Measurements from ENCODE around the gene AMER3. TPM values are rescaled to one million over a fixed set of nuclear protein-coding genes. Genes with fewer than 3 reads are reported as not detected.

Gene AMER3
- polyA plus RNA-seq, 1 donor: 1.3 TPM

DNA sequence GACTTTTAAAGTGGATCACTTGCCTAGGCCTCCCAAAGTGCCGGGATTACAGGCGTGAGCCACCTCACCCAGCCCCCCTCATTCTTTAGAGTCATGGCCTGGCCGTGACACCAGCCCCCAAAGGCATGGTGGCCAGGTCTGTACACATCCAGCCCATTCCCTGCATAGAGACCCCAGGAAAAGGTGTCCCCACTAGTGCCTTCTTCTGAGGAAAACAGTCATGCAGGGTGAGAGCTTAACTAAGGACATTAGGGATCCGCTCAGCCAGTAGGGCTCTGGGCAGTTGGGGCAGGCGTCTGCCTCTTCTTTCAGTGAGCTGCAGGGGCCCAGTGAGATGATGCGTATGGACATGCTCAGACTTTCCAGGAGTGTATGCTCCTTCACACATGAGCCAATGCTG, 5.7 kb upstream of the AMER3 start:
- Histone ChIP-seq H3K27me3 (ENCODE audit: control insufficient read depth, insufficient read depth, low read length) (peaks cover 6% of the 10 kb centered on the region), H3K4me3 (ENCODE audit: low read length) (no peak overlapping the region), H3K9me3 (ENCODE audit: control insufficient read depth, low read depth, low read length) (peaks cover 4% of the 10 kb centered on the region), H3K27ac (ENCODE audit: low read length) (no peak overlapping the region), H3K36me3 (ENCODE audit: control insufficient read depth, insufficient read depth, low read length) (no peaks in the 10 kb centered on the region), H3K4me1 (ENCODE audit: control insufficient read depth, insufficient read depth, low read length) (no peaks in the 10 kb centered on the region)
- WGBS (ENCODE audit: insufficient coverage, low lambda C conversion rate): no CpG with 5 or more reads among the region's 6 CpGs
- DNase-seq: no peak

DNA sequence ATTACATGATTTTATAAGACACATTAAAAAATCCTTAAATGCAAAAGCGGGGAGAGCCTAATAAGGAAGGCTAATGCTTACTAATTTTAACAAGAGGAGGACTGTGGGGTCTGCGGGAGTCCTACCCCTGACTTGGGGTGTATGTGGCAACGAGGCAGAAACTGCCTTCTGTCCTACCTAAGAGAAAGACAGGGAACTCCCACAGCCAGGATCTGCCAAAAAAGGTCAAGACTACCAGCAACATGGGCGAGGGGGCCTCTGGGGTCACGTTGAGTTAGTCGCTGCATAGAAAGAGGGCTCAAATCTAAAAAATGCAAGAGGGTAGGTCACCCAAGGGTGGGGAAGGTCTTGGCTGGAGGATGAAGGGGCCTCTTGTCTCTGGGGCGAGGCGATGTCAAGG, 529 bp upstream of the AMER3 start:
- no peak for DNase-seq
- Histone ChIP-seq H3K36me3 (ENCODE audit: control insufficient read depth, insufficient read depth, low read length) (no peaks in the 10 kb centered on the region), H3K4me1 (ENCODE audit: control insufficient read depth, insufficient read depth, low read length) (peaks cover 3% of the 10 kb centered on the region), H3K27me3 (ENCODE audit: control insufficient read depth, insufficient read depth, low read length) (peaks cover 37% of the 10 kb centered on the region), H3K9me3 (ENCODE audit: control insufficient read depth, low read depth, low read length) (no peaks in the 10 kb centered on the region), H3K4me3 (ENCODE audit: low read length) (no peak overlapping the region), H3K27ac (ENCODE audit: low read length) (no peak overlapping the region)
- no CpG with 5 or more reads among the region's 8 CpGs for WGBS (ENCODE audit: insufficient coverage, low lambda C conversion rate)

DNA sequence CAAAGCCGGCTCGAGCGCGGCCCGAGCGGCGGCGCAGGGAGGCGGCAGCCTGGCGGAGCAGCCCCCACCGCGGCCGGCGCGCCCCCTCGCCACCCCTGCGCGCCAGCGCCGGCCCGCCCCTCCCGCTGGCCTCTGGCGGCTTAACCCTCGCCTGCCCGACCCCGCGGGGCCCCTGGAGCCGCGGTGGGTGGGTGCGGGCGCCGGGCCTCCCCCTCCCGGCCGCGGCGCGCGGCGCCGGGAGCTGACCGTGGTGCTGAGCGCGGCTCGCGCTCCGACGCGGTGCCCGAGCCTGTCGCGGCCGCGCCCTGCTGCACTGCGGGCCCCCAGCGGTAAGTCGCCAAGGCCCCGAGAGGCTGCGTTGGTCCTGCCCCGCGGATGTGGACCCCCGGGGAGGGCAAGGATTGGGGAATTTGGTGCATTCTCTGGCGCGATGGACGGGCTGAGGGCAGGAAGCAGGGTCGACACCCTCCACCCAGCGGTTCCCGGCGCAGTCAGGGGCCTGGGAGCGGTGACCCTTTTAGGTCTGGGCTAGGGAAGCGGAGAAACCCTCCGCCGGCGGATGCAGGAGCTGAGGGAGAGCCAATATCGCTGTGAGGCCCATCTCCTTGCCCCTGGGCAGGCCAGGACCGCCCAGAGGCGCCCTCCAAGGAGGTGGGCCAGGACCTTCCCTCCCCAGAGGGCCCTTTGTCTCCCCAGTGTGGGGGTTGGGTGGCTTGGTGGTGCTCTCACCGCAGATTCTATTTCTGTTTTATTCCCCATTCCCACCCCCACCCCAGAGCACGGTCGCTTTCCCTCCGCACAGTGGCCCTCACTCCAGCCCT, 923 bp downstream of the AMER3 start:
- Histone ChIP-seq H3K27ac (ENCODE audit: low read length) (peak overlapping the region; percentile 29), H3K4me1 (ENCODE audit: control insufficient read depth, insufficient read depth, low read length) (peaks cover 3% of the 10 kb centered on the region), H3K36me3 (ENCODE audit: control insufficient read depth, insufficient read depth, low read length) (no peaks in the 10 kb centered on the region), H3K27me3 (ENCODE audit: control insufficient read depth, insufficient read depth, low read length) (peaks cover 37% of the 10 kb centered on the region), H3K9me3 (ENCODE audit: control insufficient read depth, low read depth, low read length) (no peaks in the 10 kb centered on the region), H3K4me3 (ENCODE audit: low read length) (peak overlapping the region; percentile 38)
- WGBS (ENCODE audit: insufficient coverage, low lambda C conversion rate): no CpG with 5 or more reads among the region's 80 CpGs
- peak; percentile 19 to 62 for DNase-seq

DNA sequence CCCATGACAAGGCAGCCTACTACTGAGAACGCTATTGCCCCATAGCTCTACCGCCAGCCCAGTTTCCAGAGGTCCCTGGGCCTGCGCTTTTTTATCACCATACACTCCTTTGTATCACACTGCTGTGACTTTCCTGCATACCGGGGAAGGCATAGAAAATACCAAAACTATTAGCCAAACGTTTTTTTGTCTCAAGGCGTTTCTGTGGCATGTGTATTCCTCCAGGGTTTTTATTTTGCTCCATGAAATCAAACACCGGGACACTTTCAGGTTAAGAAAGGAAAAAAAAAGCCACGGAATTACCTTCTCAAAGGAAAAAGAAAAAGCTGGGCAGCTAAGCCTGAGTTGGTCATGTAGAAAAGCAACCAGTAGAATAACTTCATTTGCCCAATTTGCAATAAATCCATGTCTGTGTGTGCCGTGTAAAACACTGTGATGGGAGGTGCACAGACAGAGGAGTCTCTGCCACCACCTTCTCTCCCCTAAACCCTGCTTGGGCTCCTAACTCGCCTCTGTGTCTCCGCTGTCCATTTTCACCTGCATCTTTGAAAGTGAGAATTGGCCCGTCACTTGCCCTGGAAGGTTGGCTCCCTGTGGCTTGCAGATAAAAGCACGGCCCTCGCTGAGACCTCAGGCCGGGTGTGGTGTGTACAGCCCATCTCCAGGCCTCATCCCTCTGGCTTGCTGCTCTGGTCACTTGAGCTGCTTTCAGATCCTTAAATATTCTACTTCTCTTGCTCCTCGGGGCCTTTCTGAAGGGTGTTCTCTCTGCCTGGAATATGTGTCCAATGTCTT, 1.7 kb downstream of the AMER3 start:
- no peaks in the 10 kb centered on the region for H3K9me3 ChIP-seq (ENCODE audit: control insufficient read depth, low read depth, low read length)
- peaks cover 37% of the 10 kb centered on the region for H3K27me3 ChIP-seq (ENCODE audit: control insufficient read depth, insufficient read depth, low read length)
- peaks cover 3% of the 10 kb centered on the region for H3K4me1 ChIP-seq (ENCODE audit: control insufficient read depth, insufficient read depth, low read length)
- H3K36me3 ChIP-seq (ENCODE audit: control insufficient read depth, insufficient read depth, low read length): no peaks in the 10 kb centered on the region
- H3K4me3 ChIP-seq (ENCODE audit: low read length): no peak overlapping the region
- no peak for DNase-seq
- no peak overlapping the region for H3K27ac ChIP-seq (ENCODE audit: low read length)
- 52% methylated on average over 2 of the region's 16 CpGs for WGBS (ENCODE audit: insufficient coverage, low lambda C conversion rate)

DNA sequence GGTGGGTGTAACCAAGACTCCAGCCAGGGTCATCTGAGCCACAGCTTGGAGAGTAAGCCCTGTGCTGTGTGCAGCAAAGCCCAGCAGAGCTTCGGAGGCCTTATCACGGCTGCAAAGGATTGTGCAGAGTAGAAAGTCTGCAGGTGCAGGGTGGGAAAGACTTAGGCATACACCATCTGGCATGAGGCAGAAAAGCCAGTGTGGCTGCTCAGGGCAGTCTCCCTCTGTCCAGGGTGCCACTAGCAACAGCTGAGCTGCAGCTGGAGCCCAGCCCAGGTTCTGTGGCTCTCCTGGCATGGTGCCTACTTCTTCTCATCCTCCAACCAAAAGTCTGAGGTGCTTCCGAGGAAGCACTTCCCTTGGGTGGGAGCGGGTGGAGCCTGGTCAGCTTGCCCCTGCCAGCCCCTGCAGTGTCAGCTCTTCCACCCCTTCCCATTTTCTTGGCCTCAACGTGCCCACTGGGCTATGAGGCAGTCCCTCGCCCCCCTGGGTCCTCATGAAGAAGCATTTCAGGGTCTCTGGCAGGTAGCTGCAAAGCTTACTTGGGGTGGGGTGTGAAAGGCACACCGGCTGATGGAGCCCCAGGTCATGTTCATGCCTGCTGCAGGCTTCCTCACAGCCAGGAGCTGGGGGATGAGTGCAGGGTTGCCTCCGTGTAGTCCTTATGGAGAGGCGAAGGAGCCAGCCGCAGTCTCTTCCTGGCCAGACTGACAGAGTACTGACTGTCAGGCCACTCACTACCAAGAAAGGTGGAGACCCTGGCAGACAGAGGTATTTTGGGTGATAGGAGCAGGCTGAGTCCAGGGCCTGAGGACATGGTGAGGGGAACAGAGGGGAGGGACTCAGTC, 4.8 kb downstream of the AMER3 start:
- DNase-seq: no peak
- no peak overlapping the region for H3K4me3 ChIP-seq (ENCODE audit: low read length)
- peaks cover 27% of the 10 kb centered on the region for H3K27me3 ChIP-seq (ENCODE audit: control insufficient read depth, insufficient read depth, low read length)
- no peak overlapping the region for H3K27ac ChIP-seq (ENCODE audit: low read length)
- no peaks in the 10 kb centered on the region for H3K36me3 ChIP-seq (ENCODE audit: control insufficient read depth, insufficient read depth, low read length)
- H3K9me3 ChIP-seq (ENCODE audit: control insufficient read depth, low read depth, low read length): no peaks in the 10 kb centered on the region
- H3K4me1 ChIP-seq (ENCODE audit: control insufficient read depth, insufficient read depth, low read length): peaks cover 3% of the 10 kb centered on the region
- no CpG with 5 or more reads among the region's 10 CpGs for WGBS (ENCODE audit: insufficient coverage, low lambda C conversion rate)

DNA sequence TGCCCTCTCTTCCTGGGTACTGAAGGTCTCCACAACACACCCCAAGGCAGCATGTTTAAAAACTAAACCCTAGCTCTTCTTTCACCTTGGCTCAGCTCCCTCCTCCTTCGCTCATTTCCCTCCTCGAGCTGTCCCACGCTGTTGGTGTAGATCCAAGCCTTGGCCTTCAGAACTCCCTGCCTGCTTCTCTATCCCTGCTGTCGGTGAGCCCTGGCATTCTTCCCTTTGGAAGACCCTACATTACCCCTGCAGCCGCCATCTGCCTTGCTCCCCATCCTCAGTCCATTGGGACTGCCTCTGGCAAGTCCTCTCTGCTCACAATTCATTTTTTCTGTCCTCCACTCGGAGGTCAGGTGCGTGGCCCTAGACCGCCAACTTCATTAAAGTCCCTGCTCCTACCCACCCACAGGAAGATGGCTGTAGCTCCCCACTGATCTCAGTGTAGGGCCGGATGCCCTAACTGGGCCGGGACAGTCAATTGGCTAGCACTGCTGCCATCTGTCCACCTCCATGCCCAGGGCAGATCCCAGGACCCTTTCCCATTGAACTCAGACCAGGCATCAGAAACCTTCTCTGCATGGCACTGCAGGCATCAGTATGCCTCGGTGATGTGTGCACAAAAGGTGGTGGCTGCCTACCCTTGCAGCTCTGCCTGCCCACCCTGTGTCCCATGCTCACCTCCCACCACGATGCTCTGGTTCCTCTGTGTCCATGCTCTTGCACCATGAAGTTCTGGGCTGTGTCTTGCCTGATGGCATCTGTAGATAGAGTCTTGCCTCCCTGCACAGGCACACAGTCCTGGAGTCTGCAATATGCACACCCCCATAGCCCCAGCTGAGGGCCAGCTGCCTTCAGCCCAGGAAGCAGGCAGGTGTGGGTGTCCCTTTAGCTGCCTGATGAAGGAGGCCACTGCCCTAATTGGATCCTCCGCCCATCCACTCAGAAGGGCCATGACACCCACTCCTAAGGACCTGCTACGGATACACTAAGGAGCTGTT, 5.7 kb downstream of the AMER3 start:
- 60% methylated on average over 2 of the region's 14 CpGs for WGBS (ENCODE audit: insufficient coverage, low lambda C conversion rate)
- H3K9me3 ChIP-seq (ENCODE audit: control insufficient read depth, low read depth, low read length): no peaks in the 10 kb centered on the region
- no peaks in the 10 kb centered on the region for H3K36me3 ChIP-seq (ENCODE audit: control insufficient read depth, insufficient read depth, low read length)
- H3K27me3 ChIP-seq (ENCODE audit: control insufficient read depth, insufficient read depth, low read length): peaks cover 20% of the 10 kb centered on the region
- peaks cover 3% of the 10 kb centered on the region for H3K4me1 ChIP-seq (ENCODE audit: control insufficient read depth, insufficient read depth, low read length)
- H3K27ac ChIP-seq (ENCODE audit: low read length): no peak overlapping the region
- H3K4me3 ChIP-seq (ENCODE audit: low read length): no peak overlapping the region
- DNase-seq: no peak

DNA sequence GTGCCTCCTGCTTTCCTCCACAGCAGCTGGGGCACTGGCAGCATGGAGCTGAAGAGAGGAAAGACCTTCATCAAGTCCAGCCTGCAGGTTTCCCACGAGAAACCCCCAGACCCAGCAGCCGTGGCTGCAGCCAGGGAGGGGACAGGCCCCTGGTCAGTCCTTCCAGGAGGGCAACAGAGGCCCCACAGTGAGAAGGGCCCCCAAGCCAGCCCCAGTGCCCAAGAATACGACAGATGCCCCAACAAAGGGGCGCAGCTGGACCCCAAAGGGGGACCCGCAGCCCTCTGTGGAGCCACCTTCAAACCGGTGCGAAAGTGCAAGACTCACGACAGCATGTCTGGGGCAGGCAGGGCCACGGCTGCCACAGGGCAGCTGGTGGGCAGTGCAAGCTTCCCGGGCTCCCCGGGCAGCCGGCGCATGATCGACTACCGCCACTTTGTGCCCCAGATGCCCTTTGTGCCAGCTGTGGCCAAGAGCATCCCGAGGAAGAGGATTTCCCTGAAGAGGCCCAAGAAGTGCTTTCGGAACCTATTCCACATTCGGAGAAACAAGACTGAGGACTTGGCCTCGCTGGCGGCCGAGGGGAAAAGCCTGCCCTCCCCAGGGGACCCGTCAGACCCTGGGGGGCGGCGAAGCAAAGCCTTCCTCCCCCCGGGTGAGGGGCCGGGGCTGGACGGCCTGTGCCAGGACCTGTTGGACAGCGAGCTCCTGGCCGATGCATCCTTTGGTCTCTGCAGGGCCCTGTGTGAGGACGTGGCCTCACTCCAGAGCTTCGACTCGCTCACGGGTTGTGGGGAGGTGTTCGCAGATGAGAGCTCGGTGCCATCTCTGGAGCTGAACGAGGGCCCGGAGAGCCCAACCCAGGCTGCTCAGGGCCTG, 6.9 kb downstream of the AMER3 start:
- no peaks in the 10 kb centered on the region for H3K4me1 ChIP-seq (ENCODE audit: control insufficient read depth, insufficient read depth, low read length)
- DNase-seq: no peak
- H3K9me3 ChIP-seq (ENCODE audit: control insufficient read depth, low read depth, low read length): no peaks in the 10 kb centered on the region
- H3K36me3 ChIP-seq (ENCODE audit: control insufficient read depth, insufficient read depth, low read length): no peaks in the 10 kb centered on the region
- no peak overlapping the region for H3K4me3 ChIP-seq (ENCODE audit: low read length)
- no peak overlapping the region for H3K27ac ChIP-seq (ENCODE audit: low read length)
- no CpG with 5 or more reads among the region's 37 CpGs for WGBS (ENCODE audit: insufficient coverage, low lambda C conversion rate)
- peaks cover 8% of the 10 kb centered on the region for H3K27me3 ChIP-seq (ENCODE audit: control insufficient read depth, insufficient read depth, low read length)

DNA sequence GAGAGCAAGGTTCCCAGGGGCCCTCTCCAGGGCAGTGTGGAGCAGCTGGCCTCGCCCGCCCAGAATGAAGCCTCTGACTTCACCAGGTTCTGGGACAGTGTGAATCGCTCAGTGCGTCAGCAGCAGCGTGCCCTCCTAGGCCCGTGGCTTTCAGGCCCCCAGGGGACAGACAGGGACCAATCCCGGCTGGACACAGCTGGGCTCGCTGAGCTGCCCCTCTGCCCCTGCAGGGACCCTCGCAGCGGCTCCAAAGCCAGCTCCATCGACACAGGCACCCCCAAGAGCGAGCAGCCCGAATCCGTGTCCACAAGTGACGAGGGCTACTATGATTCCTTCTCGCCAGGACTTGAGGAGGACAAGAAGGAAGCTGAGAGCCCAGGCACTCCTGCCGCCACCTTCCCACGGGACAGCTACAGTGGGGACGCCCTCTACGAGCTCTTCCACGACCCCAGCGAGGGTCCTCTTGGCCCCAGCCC, 7.6 kb downstream of the AMER3 start:
- no CpG with 5 or more reads among the region's 22 CpGs for WGBS (ENCODE audit: insufficient coverage, low lambda C conversion rate)
- H3K27ac ChIP-seq (ENCODE audit: low read length): no peak overlapping the region
- no peak for DNase-seq

DNA sequence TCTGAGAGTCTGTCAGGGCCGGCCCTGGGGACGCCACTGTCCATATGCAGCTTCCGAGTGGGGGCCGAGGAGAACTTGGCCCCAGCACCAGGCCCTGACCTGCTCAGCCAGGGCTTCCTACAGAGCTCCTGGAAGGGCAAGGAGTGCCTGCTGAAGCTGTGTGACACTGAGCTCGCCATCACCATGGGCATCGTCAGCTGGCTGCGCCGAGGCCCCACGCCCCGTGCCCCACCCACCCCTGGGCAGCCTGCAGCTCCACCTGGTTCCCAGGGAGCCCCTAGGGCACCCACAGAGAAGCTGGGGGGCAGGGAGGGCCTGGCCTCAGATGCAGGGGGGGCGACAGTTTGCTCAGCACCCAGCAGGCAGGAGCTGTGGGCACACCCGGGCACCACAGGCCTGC, 8.1 kb downstream of the AMER3 start:
- no peak for DNase-seq
- peaks cover 4% of the 10 kb centered on the region for H3K27me3 ChIP-seq (ENCODE audit: control insufficient read depth, insufficient read depth, low read length)
- no CpG with 5 or more reads among the region's 12 CpGs for WGBS (ENCODE audit: insufficient coverage, low lambda C conversion rate)
- no peaks in the 10 kb centered on the region for H3K4me1 ChIP-seq (ENCODE audit: control insufficient read depth, insufficient read depth, low read length)
- H3K4me3 ChIP-seq (ENCODE audit: low read length): no peak overlapping the region
- H3K9me3 ChIP-seq (ENCODE audit: control insufficient read depth, low read depth, low read length): no peaks in the 10 kb centered on the region
- H3K36me3 ChIP-seq (ENCODE audit: control insufficient read depth, insufficient read depth, low read length): no peaks in the 10 kb centered on the region
- H3K27ac ChIP-seq (ENCODE audit: low read length): no peak overlapping the region

More for the DNA sequence above, 7.6 kb downstream of the AMER3 start:
- H3K4me3 ChIP-seq (ENCODE audit: low read length): no peak overlapping the region
- no peaks in the 10 kb centered on the region for H3K4me1 ChIP-seq (ENCODE audit: control insufficient read depth, insufficient read depth, low read length)
- H3K27me3 ChIP-seq (ENCODE audit: control insufficient read depth, insufficient read depth, low read length): peaks cover 5% of the 10 kb centered on the region
- no peaks in the 10 kb centered on the region for H3K9me3 ChIP-seq (ENCODE audit: control insufficient read depth, low read depth, low read length)
- H3K36me3 ChIP-seq (ENCODE audit: control insufficient read depth, insufficient read depth, low read length): no peaks in the 10 kb centered on the region

Data from large intestine (tissue), 3 donors.